GM12878 (cell line): Measurements from ENCODE around the gene CASP10. TPM values are rescaled to one million over a fixed set of nuclear protein-coding genes. Genes with fewer than 3 reads are reported as not detected.

Source experiments
- CHD4 ChIP-seq: fragments of 200-600 bp; sonication (generic); IDR thresholded peaks from 2 replicates; pipeline ENCODE4 v1.6.1; 2016; ENCODE audit warnings: mild to moderate bottlenecking
- CREM ChIP-seq: IDR thresholded peaks from 2 replicates; pipeline ENCODE4 v1.6.1; 2014; ENCODE audit warnings: antibody characterized with exemption, low read depth
- EED ChIP-seq: sonication (generic); IDR thresholded peaks from 2 replicates; pipeline ENCODE4 v1.6.1; 2016; ENCODE audit warnings: antibody characterized with exemption, low read depth
- ETV6 ChIP-seq, 2 experiments: fragments of 450-650 bp in 1 of 2; IDR thresholded peaks in 1 of 2; conservative IDR thresholded peaks in 1 of 2; 2 replicates each; pipeline ENCODE4 v1.6.1; 2014; ENCODE audit warnings: antibody characterized with exemption in 1 of 2, borderline replicate concordance in 1 of 2, low read depth in 1 of 2, mild to moderate bottlenecking in 1 of 2, moderate library complexity in 1 of 2
- HDAC6 ChIP-seq: fragments of 200-600 bp; sonication (generic); IDR thresholded peaks from one replicate; pipeline ENCODE4 v1.8.0; 2017; ENCODE audit warnings: antibody characterized with exemption; ENCODE audit not compliant: unreplicated experiment
- IKZF1 ChIP-seq: fragments of 450-650 bp; conservative IDR thresholded peaks from 2 replicates; pipeline ENCODE4 v1.6.1; 2017; ENCODE audit warnings: antibody characterized with exemption, mild to moderate bottlenecking
- MYB ChIP-seq: fragments of 150-350 bp; IDR thresholded peaks from 2 replicates; pipeline ENCODE4 v1.6.1; 2014; ENCODE audit warnings: mild to moderate bottlenecking, low read depth, low read length, borderline replicate concordance
- NR2C1 ChIP-seq: fragments of 450-650 bp; IDR thresholded peaks from 2 replicates; pipeline ENCODE4 v1.6.1; 2017; ENCODE audit warnings: antibody characterized with exemption, mild to moderate bottlenecking, moderate library complexity
- NR2F1 ChIP-seq: fragments of 450-650 bp; conservative IDR thresholded peaks from 2 replicates; pipeline ENCODE4 v1.6.1; 2017; ENCODE audit warnings: mild to moderate bottlenecking
- RB1 ChIP-seq: fragments of 450-650 bp; formaldehyde crosslinking; IDR thresholded peaks from 2 replicates; pipeline ENCODE4 v1.6.1; 2017; ENCODE audit warnings: mild to moderate bottlenecking, borderline replicate concordance
- RFX5 ChIP-seq: IDR thresholded peaks from 2 replicates; pipeline ENCODE4 v1.6.1; 2011; ENCODE audit warnings: low read depth, low read length, improper control_type of control experiment
- SUPT20H ChIP-seq: IDR thresholded peaks from 2 replicates; pipeline ENCODE4 v1.6.1; 2011; ENCODE audit warnings: low read depth, mild to moderate bottlenecking, low read length, moderate library complexity, borderline replicate concordance; ENCODE audit not compliant: control insufficient read depth
- TCF3 ChIP-seq: IDR thresholded peaks from 2 replicates; pipeline ENCODE4 v1.6.1; 2012; ENCODE audit warnings: low read depth, mild to moderate bottlenecking, low read length, borderline replicate concordance; ENCODE audit not compliant: insufficient read depth
- YBX1 ChIP-seq: fragments of 450-650 bp; IDR thresholded peaks from 2 replicates; pipeline ENCODE4 v1.6.1; 2016; ENCODE audit warnings: antibody characterized with exemption
- ZBED1 ChIP-seq: IDR thresholded peaks from 2 replicates; pipeline ENCODE4 v1.6.1; 2016; ENCODE audit warnings: borderline replicate concordance
- polyA plus RNA-seq, 11 experiments: library from polyadenylated mRNA; depleted of rRNA in 4 of 11; unstranded in 6 of 11; stranded (reverse) in 5 of 11; fragments of >200 nt; fragmentation: Nextera tagmentation in 4 of 11; fragmentation: Illumina TruSeq in 1 of 11; extraction: Ambion mirVana in 4 of 11; extraction: Trizol in 1 of 11; gene quantifications; 1 replicate in 1 of 11; 2 replicates in 10 of 11; pipeline versions ENCODE4 v1.2.1 to v1.2.3, GENCODE V29; 2011 to 2016; ENCODE audit warnings: inconsistent platforms in 2 of 11, missing spikeins in 2 of 11, low read depth in 1 of 11
- total RNA-seq, 4 experiments: library from RNA; depleted of rRNA in 3 of 4; stranded (reverse); fragments of >200 nt in 3 of 4; fragmentation: Illumina TruSeq in 1 of 4; extraction: Trizol in 1 of 4; gene quantifications; 2 replicates each; pipeline versions ENCODE4 v1.2.1 to v1.2.3, GENCODE V29; 2013 to 2021
- TF ChIP-seq, protein P1 (sequence below): IDR thresholded peaks from 2 replicates; pipeline ENCODE4 v1.6.1; 2011; ENCODE audit warnings: low read depth, low read length, improper control_type of control experiment, borderline replicate concordance
- TF ChIP-seq, protein P2 (sequence below), 3 experiments: IDR thresholded peaks in 2 of 3; conservative IDR thresholded peaks in 1 of 3; 2 replicates each; pipeline ENCODE4 v1.5.1; 2011; ENCODE audit warnings: low read depth in 3 of 3, low read length in 3 of 3, mild to moderate bottlenecking in 3 of 3, control low read depth in 2 of 3, moderate library complexity in 2 of 3, inconsistent platforms in 1 of 3, mixed read lengths in 1 of 3; ENCODE audit not compliant: control insufficient read depth in 2 of 3, insufficient read depth in 1 of 3; ENCODE audit errors: extremely low read depth in 1 of 3
- TF ChIP-seq, protein P3 (sequence below): IDR thresholded peaks from 2 replicates; pipeline ENCODE4 v1.6.1; 2011; ENCODE audit warnings: borderline replicate concordance, low read depth, mild to moderate bottlenecking, moderate library complexity, low read length; ENCODE audit not compliant: insufficient read depth, poor library complexity, severe bottlenecking
- TF ChIP-seq, protein P4 (sequence below): fragments of 450-650 bp; IDR thresholded peaks from 2 replicates; pipeline ENCODE4 v1.6.1; 2014; ENCODE audit warnings: mild to moderate bottlenecking
- TF ChIP-seq, protein P5 (sequence below): fragments of 450-650 bp; IDR thresholded peaks from 2 replicates; pipeline ENCODE4 v1.6.1; 2017; ENCODE audit warnings: mild to moderate bottlenecking, moderate library complexity

Gene CASP10
- total and polyA plus RNA-seq, 10 of the 15 experiments (the other 5 are each of a cell fraction or from before 2014, with no cell fraction given), result 7.2 to 14.1 (median 10.8) TPM

DNA sequence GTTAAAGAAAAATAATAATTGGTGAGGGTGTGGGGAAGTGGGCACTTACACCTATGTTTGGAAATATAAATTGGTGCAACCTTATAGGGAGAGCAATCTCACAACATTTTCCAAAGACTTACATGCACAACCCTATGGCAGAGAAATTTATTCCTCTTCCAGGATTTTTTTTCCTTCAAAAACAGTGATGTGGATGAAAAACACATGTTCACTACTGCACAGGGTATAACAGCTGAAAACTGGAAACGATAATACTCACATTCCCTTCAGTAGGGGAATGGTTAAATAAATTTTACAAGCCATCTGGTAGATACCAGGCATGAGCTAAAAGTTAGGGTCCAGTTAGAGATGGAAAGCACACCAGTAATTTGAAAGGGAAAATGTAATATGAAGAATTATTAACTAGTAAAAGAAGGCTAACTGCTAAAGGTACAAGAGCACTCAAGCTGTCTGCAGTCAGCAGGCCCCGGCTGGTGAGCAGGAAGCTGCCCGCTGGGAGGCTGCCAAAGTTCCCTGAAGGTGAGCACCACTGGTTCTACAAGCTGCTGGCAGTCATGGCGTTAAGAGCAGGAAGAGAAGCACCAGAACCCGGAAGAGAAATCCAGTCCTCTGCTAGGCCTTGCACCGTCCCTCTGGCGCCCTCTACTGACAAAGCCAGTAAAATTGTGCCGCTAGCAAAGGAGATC lies 49.0 kb downstream of the CASP10 start (continued):
- TF ChIP-seq, protein P1, sequence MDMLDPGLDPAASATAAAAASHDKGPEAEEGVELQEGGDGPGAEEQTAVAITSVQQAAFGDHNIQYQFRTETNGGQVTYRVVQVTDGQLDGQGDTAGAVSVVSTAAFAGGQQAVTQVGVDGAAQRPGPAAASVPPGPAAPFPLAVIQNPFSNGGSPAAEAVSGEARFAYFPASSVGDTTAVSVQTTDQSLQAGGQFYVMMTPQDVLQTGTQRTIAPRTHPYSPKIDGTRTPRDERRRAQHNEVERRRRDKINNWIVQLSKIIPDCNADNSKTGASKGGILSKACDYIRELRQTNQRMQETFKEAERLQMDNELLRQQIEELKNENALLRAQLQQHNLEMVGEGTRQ, result no peak
- 0 out of 2 replicates have a peak, but pooled peaks have one; percentile 38 for TF ChIP-seq RB1
- TF ChIP-seq ZBED1, result no peak
- TF ChIP-seq, protein P2, sequence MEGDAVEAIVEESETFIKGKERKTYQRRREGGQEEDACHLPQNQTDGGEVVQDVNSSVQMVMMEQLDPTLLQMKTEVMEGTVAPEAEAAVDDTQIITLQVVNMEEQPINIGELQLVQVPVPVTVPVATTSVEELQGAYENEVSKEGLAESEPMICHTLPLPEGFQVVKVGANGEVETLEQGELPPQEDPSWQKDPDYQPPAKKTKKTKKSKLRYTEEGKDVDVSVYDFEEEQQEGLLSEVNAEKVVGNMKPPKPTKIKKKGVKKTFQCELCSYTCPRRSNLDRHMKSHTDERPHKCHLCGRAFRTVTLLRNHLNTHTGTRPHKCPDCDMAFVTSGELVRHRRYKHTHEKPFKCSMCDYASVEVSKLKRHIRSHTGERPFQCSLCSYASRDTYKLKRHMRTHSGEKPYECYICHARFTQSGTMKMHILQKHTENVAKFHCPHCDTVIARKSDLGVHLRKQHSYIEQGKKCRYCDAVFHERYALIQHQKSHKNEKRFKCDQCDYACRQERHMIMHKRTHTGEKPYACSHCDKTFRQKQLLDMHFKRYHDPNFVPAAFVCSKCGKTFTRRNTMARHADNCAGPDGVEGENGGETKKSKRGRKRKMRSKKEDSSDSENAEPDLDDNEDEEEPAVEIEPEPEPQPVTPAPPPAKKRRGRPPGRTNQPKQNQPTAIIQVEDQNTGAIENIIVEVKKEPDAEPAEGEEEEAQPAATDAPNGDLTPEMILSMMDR (IDR thresholded peaks at IDR 0.05 in 2 of 3, conservative IDR thresholded peaks at IDR 0.05 in 1 of 3; ENCODE audit: control insufficient read depth in 2 of 3, extremely low read depth in 1 of 3, insufficient read depth in 1 of 3, low read depth in 3 of 3, low read length in 3 of 3), result peak; percentile 92 to 98 (median 95); a peak in 5 of 6 replicates
- TF ChIP-seq SUPT20H, result no peak
- TF ChIP-seq, protein P3, sequence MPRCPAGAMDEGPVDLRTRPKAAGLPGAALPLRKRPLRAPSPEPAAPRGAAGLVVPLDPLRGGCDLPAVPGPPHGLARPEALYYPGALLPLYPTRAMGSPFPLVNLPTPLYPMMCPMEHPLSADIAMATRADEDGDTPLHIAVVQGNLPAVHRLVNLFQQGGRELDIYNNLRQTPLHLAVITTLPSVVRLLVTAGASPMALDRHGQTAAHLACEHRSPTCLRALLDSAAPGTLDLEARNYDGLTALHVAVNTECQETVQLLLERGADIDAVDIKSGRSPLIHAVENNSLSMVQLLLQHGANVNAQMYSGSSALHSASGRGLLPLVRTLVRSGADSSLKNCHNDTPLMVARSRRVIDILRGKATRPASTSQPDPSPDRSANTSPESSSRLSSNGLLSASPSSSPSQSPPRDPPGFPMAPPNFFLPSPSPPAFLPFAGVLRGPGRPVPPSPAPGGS, result no peak
- TF ChIP-seq EED, result peak; percentile 49; the same call in 1 of the 2 replicates
- no peak for TF ChIP-seq NR2F1
- TF ChIP-seq YBX1, result no peak
- TF ChIP-seq, protein P4, sequence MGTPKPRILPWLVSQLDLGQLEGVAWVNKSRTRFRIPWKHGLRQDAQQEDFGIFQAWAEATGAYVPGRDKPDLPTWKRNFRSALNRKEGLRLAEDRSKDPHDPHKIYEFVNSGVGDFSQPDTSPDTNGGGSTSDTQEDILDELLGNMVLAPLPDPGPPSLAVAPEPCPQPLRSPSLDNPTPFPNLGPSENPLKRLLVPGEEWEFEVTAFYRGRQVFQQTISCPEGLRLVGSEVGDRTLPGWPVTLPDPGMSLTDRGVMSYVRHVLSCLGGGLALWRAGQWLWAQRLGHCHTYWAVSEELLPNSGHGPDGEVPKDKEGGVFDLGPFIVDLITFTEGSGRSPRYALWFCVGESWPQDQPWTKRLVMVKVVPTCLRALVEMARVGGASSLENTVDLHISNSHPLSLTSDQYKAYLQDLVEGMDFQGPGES, result no peak
- TF ChIP-seq CHD4, result no peak
- TF ChIP-seq HDAC6, result no peak
- TF ChIP-seq IKZF1, result peak; percentile 71
- 0 out of 2 replicates have a peak, but pooled peaks have one; percentile 9 for TF ChIP-seq RFX5
- TF ChIP-seq NR2C1, result peak; percentile 94
- TF ChIP-seq, protein P5, sequence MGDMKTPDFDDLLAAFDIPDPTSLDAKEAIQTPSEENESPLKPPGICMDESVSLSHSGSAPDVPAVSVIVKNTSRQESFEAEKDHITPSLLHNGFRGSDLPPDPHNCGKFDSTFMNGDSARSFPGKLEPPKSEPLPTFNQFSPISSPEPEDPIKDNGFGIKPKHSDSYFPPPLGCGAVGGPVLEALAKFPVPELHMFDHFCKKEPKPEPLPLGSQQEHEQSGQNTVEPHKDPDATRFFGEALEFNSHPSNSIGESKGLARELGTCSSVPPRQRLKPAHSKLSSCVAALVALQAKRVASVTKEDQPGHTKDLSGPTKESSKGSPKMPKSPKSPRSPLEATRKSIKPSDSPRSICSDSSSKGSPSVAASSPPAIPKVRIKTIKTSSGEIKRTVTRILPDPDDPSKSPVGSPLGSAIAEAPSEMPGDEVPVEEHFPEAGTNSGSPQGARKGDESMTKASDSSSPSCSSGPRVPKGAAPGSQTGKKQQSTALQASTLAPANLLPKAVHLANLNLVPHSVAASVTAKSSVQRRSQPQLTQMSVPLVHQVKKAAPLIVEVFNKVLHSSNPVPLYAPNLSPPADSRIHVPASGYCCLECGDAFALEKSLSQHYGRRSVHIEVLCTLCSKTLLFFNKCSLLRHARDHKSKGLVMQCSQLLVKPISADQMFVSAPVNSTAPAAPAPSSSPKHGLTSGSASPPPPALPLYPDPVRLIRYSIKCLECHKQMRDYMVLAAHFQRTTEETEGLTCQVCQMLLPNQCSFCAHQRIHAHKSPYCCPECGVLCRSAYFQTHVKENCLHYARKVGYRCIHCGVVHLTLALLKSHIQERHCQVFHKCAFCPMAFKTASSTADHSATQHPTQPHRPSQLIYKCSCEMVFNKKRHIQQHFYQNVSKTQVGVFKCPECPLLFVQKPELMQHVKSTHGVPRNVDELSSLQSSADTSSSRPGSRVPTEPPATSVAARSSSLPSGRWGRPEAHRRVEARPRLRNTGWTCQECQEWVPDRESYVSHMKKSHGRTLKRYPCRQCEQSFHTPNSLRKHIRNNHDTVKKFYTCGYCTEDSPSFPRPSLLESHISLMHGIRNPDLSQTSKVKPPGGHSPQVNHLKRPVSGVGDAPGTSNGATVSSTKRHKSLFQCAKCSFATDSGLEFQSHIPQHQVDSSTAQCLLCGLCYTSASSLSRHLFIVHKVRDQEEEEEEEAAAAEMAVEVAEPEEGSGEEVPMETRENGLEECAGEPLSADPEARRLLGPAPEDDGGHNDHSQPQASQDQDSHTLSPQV, result no peak
- TF ChIP-seq CREM, result no peak; the same call in 1 of the 2 replicates
- TF ChIP-seq ETV6 (conservative IDR thresholded peaks at IDR 0.05 in 1 of 2, IDR thresholded peaks at IDR 0.05 in 1 of 2; ENCODE audit: borderline replicate concordance in 1 of 2, low read depth in 1 of 2), result peak in 1 of 2 experiments; percentile 76; a peak in 2 of 4 replicates
- no peak for TF ChIP-seq MYB
- no peak for TF ChIP-seq TCF3
